ENCODE data around the gene HBB. TPM values are rescaled to one million over a fixed set of nuclear protein-coding genes. Genes with fewer than 3 reads are reported as not detected.

HBB gene
- total RNA-seq, 4 donors from 2014 or later, result 7.9 to 229 (median 35.3) TPM

DNA sequence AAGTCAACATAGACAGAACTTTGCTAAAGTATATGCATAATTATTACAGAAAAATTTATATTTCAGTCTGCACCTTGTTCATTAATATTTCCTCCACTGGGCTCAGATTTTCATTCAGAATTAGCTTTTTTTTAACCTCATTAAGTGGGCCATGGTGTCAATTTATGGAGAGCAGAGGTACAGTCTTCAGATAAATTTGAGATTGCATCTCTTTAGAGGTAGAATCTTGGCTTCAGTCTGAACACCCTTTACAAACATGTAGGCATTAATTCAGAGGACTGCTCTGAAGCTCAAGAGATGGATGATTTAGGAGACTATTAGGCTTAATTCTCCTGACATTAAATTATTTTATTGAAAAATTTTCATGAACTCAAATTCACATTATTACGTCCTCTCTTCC is 3.4 kb upstream of the HBB start:
- DNase-seq, result no peak
- ATAC-seq, result no peak
- TF ChIP-seq, protein P1, sequence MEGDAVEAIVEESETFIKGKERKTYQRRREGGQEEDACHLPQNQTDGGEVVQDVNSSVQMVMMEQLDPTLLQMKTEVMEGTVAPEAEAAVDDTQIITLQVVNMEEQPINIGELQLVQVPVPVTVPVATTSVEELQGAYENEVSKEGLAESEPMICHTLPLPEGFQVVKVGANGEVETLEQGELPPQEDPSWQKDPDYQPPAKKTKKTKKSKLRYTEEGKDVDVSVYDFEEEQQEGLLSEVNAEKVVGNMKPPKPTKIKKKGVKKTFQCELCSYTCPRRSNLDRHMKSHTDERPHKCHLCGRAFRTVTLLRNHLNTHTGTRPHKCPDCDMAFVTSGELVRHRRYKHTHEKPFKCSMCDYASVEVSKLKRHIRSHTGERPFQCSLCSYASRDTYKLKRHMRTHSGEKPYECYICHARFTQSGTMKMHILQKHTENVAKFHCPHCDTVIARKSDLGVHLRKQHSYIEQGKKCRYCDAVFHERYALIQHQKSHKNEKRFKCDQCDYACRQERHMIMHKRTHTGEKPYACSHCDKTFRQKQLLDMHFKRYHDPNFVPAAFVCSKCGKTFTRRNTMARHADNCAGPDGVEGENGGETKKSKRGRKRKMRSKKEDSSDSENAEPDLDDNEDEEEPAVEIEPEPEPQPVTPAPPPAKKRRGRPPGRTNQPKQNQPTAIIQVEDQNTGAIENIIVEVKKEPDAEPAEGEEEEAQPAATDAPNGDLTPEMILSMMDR (IDR thresholded peaks at IDR 0.05 in 4 of 5, conservative IDR thresholded peaks at IDR 0.05 in 1 of 5), result no peak
- TF ChIP-seq POLR2A (IDR thresholded peaks at IDR 0.05), result no peak
- H3K4me1 ChIP-seq, result no peaks in the 10 kb centered on the region
- no peak overlapping the region for H3K4me3 ChIP-seq
- no peaks in the 10 kb centered on the region for H3K27me3 ChIP-seq
- H3K36me3 ChIP-seq, result no peaks in the 10 kb centered on the region
- no peak overlapping the region for H3K27ac ChIP-seq
- H3K9me3 ChIP-seq, result no peaks in the 10 kb centered on the region
- intact Hi-C loops (cut with DNase I; ENCODE audit: low total_unique reads) (no loop called here), in situ Hi-C loops (cut with MboI; ENCODE audit: low sequenced_read_pairs in 4 of 4) (no loop called here)

DNA sequence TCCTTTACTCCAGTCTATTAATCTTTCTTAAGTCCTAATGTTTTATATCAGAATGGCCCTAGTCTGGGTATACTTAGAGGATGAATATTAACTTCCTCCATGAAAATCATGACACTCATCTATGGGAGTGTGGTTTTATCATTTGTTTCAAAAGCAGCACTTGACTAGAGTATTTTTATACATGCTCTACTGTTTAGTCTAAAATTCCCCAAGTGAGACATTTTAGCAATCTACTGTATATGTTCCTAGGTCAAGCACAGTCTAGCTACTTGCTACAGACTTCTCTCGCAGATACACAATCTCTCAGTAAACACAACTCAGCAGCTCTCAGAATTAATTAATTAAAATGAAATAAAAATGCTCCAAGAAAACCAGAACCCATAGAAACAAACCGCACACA is 2.9 kb upstream of the HBB start:
- Histone ChIP-seq H3K27ac (no peak overlapping the region), H3K4me1 (no peaks in the 10 kb centered on the region), H3K27me3 (no peaks in the 10 kb centered on the region), H3K9me3 (no peaks in the 10 kb centered on the region), H3K4me3 (no peak overlapping the region), H3K36me3 (no peaks in the 10 kb centered on the region)
- TF ChIP-seq, protein P1 (IDR thresholded peaks at IDR 0.05 in 4 of 5, conservative IDR thresholded peaks at IDR 0.05 in 1 of 5), result no peak
- no peak for TF ChIP-seq POLR2A (IDR thresholded peaks at IDR 0.05)
- ATAC-seq (no peak), DNase-seq (no peak)
- intact Hi-C loops (cut with DNase I; ENCODE audit: low total_unique reads) (no loop called here), in situ Hi-C loops (cut with MboI; ENCODE audit: low sequenced_read_pairs in 4 of 4) (no loop called here)

DNA sequence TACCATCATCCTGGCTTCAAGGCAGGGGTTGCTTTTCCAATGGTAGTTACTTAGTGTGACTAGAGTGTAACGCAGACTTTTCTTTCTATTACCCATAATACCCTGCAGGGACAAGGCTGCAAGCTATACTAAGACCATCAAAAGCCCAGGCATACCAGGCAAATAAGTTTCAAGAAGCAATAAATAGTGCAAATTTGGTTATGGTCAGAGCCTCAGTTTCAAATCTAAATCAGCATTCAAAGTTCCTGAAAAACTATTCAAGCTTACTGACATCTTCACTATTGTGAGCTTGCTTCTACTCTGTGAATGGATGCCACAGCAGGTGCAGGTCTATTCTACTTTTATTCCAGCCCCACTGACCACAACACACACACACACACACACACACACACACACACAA is 2.5 kb upstream of the HBB start:
- Histone ChIP-seq H3K27me3 (no peaks in the 10 kb centered on the region), H3K27ac (no peak overlapping the region), H3K36me3 (no peaks in the 10 kb centered on the region), H3K4me3 (no peak overlapping the region), H3K4me1 (no peaks in the 10 kb centered on the region), H3K9me3 (no peaks in the 10 kb centered on the region)
- TF ChIP-seq POLR2A (IDR thresholded peaks at IDR 0.05), result no peak
- TF ChIP-seq, protein P1 (IDR thresholded peaks at IDR 0.05 in 4 of 5, conservative IDR thresholded peaks at IDR 0.05 in 1 of 5), result no peak
- in situ Hi-C loops (cut with MboI; ENCODE audit: low sequenced_read_pairs in 4 of 4), result no loop called here
- intact Hi-C loops (cut with DNase I; ENCODE audit: low total_unique reads), result no loop called here
- no peak for ATAC-seq
- no peak for DNase-seq

DNA sequence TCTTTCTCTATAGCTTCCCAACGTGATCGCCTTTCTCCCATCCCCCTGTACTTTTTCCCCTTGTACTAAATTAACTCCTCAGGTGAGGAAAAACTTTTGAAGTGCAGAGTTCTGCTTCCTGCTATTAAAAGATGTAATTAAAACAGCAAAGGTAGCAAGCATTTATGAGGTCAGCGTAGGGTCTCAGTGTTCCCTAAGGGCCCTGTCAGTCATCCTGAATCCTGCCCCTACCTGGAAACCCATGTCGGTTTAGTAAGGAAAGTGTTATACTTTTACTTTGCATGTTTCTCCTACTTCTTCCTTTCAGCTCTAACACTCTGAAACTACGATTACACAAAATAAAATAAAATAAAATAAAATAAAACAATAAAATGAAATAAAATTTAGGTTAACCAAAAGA is 1.3 kb upstream of the HBB start:
- ATAC-seq (no peak), DNase-seq (no peak)
- no peak overlapping the region for H3K27ac ChIP-seq
- H3K27me3 ChIP-seq, result no peaks in the 10 kb centered on the region
- intact Hi-C loops (cut with DNase I; ENCODE audit: low total_unique reads) (no loop called here), in situ Hi-C loops (cut with MboI; ENCODE audit: low sequenced_read_pairs in 4 of 4) (no loop called here)
- TF ChIP-seq, protein P1 (IDR thresholded peaks at IDR 0.05 in 4 of 5, conservative IDR thresholded peaks at IDR 0.05 in 1 of 5), result no peak
- no peak for TF ChIP-seq POLR2A (IDR thresholded peaks at IDR 0.05)
- no peak overlapping the region for H3K4me3 ChIP-seq
- no peaks in the 10 kb centered on the region for H3K9me3 ChIP-seq
- H3K4me1 ChIP-seq, result no peaks in the 10 kb centered on the region
- no peaks in the 10 kb centered on the region for H3K36me3 ChIP-seq

DNA sequence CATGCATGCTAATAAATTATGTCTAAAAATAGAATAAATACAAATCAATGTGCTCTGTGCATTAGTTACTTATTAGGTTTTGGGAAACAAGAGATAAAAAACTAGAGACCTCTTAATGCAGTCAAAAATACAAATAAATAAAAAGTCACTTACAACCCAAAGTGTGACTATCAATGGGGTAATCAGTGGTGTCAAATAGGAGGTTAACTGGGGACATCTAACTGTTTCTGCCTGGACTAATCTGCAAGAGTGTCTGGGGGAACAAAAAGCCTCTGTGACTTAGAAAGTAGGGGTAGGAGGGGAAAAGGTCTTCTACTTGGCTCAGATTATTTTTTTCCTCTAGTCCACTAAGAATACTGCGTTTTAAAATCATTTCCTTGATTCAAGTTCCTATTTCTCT is 810 bp upstream of the HBB start:
- in situ Hi-C loops (cut with MboI; ENCODE audit: low sequenced_read_pairs in 4 of 4) (no loop called here), intact Hi-C loops (cut with DNase I; ENCODE audit: low total_unique reads) (no loop called here)
- Histone ChIP-seq H3K4me1 (no peaks in the 10 kb centered on the region), H3K27ac (no peak overlapping the region), H3K27me3 (no peaks in the 10 kb centered on the region), H3K36me3 (no peaks in the 10 kb centered on the region), H3K4me3 (no peak overlapping the region), H3K9me3 (no peaks in the 10 kb centered on the region)
- DNase-seq (no peak), ATAC-seq (no peak)
- no peak for TF ChIP-seq POLR2A (IDR thresholded peaks at IDR 0.05)
- TF ChIP-seq, protein P1 (IDR thresholded peaks at IDR 0.05 in 4 of 5, conservative IDR thresholded peaks at IDR 0.05 in 1 of 5), result no peak
